SK-N-DZ (cell line): ENCODE data around the gene KCND3.

Experiments used
- DNase-seq: peaks from one replicate; pipeline ENCODE4 v3.0.0-alpha.2; 2015; ENCODE audit warnings: low spot score

KCND3 gene

DNA sequence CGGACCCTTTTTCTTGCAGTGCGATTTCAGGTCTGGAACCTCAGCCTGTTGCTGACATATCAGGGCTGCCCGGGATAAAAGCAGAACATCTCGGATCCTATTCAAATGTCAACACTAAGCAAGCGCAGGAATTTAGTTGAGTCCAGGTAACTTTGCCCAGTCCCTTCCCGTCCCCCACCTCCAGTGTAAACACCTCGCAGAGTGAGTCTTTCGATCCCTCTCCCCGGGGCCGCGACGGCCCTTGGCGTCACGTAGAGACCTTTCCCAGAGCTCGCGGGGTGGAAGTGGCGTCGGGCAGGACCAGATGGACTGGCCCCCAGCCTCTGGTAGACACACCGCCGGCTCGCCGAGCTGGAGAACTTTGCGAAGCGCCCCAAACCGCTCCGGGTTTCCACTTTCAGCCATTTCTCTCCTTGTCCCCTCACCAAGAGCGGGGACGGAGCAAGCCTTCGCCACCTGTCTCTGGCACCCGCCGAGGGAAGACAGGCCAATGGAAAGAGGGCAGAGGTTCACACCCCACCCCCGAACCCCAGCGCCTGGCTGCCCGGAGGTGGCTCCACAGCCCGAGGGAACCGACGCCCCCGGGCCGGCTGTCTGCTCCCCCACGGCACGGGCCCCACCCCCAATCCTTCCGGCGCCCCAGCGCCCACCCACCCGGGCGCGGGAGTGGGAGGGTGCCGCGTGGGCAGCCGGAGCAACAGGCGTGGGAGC lies 570 bp downstream of the KCND3 start:
- DNase-seq = no peak

DNA sequence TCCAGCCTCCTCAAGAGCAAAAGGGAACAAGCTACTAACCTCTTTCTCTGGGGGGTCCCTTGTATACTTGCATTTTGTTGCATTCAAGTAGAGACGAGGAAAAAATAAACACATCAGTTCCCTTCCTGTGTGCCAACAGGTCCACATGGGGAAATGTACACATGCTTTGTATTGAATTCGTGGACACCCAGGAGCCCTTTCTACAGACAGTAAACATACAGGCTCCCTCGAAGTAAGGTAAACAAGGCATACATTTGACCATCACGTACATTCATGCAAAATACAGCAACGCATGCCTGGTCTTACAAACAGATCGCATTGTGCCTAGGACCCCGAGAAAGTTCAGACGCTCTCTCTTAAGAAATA lies 1.1 kb downstream of the KCND3 start:
- DNase-seq = no peak

DNA sequence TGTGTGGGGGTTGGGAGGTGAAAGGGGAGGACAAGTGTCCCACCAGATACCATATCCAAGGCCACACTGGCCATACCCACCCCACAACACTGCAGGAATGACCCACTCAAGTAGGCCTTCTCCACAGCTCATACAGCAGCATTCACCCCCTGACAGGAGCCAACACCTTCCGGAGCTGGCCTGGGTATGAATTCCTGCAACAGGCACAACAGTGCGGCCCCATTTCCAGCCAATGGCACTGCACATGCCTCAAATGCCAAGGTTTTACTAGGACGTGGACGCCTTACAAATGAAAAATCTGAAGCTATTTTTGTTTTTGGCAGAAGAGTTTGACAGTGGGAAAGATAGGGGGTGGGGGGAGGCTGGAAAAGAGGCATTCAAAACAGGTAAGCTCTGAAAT lies 2.0 kb downstream of the KCND3 start:
- DNase-seq = no peak

DNA sequence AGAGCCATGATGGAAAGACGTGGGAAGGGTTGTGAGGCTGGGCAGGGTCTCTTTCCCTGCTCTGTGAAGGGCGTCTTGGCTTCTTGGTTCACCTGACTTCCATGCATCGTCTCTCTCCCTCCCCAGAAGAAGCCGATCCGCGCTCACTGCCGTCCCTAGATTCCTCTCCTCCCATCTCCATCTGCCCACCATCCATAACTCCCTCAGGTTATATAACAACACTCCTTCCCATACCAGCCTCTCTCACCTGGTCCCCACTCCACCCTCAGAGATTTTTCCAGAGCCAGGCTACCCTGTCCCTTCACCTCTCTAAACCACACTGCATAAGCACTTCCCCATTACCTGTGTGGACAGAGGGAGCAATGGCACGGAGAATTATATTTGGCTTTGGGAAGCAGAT lies 6.0 kb downstream of the KCND3 start:
- DNase-seq = no peak

DNA sequence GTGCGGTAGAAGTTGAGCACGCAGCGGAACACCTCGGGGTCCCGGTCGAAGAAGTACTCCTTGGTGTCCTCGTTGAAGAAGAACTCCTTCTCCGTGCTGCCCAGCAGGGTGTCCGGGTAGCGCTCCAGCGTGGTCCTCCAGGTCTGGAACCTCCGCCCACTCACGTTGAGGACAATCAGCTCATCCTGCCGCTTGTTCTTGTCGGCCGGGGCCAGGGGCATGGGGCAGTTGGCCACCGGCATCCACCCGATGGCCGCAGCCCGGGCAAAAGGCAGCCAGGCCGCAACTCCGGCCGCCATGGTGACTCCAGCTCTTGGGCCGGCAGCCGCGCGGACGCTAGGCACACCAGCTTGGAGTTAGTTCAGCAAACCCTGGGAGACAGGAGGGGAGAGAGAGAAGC lies 7.0 kb downstream of the KCND3 start:
- no peak for DNase-seq

DNA sequence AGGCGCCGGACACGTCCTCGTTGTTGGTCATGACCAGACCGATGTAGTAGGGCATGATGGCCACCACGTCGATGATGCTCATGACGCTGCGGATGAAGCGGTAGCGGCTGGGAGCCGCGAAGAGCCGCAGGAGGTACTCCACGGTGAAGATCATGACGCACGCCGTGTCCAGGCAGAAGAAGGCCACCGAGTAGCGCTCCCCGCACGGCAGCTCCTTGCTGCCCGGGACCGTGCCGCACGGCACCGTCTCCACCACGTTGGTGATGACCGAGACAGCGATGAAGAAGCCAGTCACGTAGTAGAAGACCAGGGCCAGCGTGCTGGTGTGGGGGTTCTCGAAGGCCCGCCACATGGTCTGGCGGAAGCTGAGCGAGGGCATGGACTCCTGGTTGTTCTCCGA lies 7.6 kb downstream of the KCND3 start:
- no peak for DNase-seq

DNA sequence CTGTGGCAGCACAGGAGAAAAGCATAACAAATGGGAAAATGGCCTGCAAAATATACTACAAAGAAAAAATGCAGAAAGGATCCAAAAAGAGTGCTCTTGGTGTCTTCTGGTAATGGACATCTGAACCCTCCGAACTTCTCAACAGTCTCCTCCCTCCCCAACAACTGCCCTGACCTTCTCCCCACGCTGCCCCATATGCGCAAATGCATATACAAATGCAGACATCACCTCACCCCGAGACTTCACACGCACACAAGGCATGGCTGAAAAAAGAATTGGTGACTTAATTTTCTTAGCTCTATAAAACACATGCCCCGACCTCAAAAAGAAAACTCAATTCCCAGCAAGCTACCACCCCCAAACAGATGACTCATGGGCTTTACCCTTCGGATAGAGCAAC lies 8.4 kb downstream of the KCND3 start:
- no peak for DNase-seq

DNA sequence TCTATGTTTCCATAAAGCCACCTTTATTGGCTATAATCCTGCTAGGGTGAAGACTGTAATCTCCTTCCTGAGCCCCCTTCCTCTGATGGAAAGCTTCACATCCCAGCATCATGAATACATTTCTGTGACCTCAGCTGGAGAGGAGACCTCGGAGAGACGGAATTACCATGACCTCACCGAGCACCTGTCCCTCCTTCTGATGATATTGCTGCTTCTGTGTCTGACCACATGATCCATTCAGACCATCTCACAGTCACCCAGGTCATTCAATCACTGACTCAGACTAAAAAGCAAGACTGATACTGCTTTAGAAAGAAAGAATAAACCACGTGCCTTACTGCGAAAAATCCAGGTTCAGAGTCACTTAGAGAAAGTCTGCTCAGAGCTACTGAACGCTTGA lies 8.8 kb downstream of the KCND3 start:
- no peak for DNase-seq

DNA sequence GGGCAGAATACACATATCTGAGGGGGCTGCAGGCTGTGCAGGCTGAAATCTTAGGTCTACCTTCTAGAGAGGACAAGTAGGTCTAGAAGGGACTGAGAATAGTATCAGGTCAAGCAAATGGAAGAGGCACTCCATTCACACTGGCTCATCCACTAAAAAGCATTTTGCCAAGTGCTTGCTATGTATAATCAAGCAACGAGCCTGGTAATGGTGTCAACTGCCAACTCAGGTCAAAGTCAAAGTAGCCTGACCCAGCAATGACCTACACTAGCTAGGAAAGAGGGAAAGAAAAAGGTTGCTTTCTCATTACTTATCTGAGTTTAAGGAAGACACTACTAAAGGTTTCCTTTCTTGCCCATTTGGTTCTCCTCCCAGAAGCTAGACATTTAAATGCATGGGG lies 10.8 kb downstream of the KCND3 start:
- DNase-seq = no peak

DNA sequence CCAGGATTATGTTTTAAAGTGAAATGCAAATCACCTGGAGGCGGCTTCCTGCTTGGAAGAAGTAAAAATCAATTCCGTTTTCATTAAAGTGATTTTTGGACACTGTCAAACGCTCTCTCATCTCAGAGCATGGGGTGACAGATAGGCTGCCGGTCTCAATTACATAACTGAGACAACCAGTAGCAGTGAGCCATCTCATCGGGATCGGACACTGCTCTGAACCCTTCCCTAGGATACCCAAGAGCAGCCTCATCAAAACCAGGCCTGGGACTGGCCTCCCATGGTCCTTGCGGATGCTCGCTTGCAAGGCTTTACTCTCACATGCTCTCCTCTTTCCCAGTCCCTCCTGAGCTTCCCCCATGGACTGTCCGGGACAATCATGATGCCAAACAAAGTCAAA lies 12.1 kb downstream of the KCND3 start:
- DNase-seq = no peak

DNA sequence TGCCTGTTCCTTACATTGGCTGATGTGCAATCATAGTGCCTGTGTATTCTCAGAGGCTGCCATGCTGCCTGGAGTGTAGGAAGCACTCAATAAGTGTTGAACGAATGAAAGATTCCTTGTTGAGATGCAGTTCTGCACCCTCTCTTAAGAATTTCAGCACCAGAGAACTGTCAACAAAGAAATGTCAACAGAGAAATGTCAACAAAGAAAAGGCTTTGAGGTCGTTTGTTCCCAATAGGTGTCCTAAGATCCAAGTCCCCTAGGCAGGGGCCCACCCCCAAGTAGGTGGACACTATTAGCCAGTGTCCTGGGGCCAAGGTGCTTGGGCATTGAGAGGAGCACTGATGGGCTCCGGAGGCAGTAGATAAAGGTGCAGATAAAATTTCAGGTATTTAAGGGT lies 12.6 kb downstream of the KCND3 start:
- DNase-seq = no peak

DNA sequence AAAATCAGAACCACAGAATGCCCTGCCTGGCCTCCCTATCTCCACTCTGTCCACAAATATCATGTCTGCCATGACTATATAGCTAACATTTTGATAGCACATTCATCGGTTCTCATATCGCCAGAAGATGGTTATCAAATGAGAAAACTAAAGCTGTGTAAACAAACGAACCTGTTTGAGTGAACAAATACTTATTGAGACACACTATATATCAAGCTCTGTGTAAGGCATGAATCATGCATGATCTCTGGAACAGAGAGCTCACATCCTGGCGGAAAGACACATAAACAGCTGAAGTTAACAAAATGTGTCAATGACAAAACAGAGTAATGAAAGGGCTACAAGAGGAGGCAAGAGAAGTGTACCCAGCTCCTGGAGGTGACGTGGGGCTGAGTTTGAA lies 13.1 kb downstream of the KCND3 start:
- no peak for DNase-seq

DNA sequence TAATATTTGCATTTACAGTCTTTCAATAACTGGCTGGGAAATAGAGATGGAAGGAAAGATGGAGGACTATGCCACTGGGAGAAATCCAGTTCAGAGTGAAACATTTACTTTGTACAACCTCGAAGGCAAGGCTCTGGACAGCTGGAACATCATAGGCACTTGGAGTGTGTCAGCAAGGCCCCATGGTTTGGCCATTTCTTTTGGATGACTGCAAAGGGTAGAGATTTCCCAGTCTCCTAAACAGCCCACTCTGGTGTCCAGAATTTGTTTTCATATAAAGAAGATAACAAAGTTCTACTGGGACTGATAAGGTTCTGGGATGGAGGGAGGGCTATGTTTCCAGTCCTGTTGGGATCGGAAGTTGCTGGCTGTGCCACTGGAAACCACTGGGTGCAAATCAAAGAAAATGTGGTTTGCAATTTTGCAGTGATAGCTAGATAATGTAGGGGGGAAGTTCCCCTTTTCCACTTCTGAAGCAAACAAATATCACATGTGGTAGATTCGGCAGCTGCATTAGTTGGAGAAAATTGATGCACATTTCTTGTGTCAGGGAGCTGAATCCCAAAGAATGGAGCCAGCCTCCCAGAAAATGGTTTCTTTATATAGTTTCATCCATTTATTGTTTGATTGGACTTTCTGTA lies 16.2 kb downstream of the KCND3 start:
- no peak for DNase-seq

DNA sequence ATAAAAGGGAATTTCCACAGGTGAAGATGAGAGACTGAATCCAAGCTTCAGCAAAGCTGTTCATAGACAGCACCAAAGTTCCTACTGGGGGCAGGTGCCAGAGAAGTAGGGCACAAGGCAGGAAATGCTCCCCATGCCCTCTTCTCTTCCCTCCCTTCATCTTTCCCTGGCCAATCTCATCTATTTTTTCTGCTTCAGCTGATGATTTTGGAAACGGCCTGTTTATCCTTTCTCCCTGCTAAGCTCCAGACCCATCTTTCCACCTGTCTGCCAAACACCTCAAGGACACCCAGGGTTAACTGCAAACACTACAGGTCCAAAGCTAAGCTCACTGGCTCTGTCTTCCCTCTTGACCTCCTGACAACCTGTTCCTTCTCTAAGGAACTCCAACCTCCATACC lies 18.1 kb downstream of the KCND3 start:
- no peak for DNase-seq

DNA sequence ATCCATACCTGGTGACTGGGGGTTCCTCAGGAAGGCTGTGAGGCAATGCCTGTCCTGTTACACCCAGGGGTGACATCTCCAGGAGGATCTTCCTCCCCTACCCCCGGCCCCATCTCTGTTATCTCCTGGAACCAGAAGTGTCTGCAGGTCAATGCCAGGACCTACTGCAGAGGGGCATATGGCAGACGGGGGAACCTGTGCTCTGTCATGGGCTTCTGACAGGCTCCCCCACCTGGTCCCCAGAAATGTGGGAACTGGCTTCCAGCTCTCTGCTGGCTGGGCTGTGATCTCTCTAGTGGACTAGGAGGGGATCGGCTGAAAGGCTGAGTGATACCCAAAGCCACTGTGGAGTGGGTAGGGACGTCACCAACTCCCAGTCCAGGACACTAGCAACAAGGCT lies 21.0 kb downstream of the KCND3 start:
- no peak for DNase-seq

DNA sequence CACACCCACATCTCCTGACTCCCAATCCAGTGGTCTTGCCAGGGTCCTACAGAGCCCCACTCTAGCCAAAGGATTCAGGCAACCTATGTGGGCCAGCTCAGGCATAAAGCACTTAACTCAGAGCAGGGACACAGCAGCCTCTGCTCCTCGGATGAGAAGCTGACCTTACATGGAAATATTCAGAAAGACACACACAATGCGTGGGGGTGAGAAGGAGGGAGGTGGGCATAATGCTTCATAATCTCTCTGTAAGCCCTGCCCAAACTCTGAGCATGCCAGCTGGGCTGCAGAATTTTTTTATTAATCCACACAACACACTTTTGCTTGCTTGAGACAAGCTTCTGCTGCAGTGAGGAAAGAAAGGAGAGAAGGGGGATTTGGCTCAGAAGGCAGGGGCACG lies 21.6 kb downstream of the KCND3 start:
- DNase-seq = no peak

DNA sequence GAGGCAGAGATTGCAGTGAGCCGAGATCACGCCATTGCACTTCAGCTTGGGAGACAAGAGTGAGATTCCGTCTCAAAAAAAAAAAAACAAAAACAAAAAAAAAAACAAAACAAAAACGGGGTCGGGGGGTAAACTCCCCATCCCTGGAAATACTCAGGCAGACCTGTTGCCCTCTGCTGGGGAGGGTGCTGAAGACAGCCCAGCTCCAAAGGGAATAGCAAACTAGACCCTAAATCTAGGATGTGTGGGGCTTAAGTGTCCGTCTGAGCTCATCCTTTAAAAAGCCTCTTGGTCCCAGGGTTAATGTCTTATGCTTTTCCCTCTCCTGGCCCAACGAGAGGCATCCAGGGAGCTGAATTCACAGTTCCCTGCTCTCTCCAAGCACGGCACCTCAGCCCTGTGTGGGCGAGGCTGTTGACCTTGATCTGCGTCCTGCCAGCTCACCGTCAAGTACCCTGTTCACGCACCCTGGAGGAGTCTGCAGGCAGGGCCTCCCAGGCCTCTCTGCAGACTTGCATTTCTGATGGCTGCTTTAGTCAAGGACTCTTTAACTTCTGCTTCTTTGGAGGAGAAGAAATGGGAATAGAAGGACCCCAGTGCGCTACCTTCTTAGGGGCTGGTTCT lies 22.3 kb downstream of the KCND3 start:
- DNase-seq = no peak

DNA sequence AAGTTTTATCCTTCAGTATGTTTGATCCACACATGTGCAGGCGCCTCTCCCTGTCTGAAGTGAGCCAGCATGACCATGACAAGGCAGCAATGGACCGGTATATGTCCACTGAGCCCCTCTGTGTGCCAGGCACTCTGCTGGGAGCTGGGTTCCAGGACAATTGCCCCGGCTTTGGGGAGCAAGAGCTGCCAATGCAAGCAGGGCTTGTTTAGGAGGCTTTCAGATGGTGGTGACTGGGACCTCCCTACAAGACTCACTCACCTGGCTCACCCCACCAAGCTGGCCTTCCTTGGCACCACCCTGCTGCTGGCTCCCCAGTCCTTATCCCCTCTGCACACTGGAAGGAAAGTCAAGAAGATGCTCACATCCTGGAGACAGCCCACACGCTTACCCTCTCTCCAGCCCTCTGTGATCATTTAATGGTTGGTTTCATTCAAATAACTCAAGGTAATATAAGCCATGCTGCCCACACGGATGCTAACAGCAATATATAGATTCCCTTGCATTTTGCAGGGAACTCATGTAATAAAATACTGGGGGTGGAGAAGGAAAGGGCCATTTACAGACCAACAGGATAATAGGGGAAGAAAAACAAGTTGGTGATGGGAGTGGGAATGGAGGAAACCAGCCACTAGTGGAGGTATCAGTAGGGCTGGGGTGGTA lies 23.6 kb downstream of the KCND3 start:
- no peak for DNase-seq

DNA sequence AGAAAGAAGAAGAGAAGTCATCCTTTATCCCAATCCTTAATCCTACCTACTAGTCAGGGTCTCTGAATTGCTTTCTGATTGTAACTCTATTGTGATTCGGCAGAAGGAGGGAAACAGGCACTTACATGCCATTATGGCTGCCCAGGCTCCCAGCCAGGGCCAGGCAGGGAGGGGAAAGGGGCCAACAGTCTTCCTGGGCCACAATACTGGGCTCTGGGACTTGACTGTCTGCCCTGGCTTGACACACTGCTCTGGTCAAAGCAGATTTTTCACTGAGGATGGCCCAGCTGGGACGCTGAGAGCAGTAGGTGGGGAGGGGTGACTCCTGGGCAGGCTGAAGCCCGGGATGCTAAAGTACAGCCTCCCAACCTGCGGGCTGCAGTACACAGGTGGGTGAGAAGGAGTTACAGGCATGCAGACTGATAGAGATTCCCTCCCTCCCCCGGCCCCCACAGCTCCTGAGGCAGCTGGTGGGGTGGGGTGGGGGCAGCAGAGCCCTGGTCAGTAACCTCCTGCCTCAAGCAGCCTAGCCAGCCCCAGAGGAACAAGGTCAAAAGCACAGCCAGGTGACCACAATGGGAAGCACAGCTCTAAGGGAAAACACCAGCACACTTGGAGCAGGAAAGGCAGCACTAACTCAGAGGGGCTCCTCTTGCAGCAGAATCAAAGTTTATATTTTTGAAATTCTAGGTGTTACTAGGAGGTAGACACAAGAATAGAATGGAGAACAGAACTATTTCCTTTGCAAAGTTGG lies 25.3 kb downstream of the KCND3 start:
- DNase-seq = no peak

DNA sequence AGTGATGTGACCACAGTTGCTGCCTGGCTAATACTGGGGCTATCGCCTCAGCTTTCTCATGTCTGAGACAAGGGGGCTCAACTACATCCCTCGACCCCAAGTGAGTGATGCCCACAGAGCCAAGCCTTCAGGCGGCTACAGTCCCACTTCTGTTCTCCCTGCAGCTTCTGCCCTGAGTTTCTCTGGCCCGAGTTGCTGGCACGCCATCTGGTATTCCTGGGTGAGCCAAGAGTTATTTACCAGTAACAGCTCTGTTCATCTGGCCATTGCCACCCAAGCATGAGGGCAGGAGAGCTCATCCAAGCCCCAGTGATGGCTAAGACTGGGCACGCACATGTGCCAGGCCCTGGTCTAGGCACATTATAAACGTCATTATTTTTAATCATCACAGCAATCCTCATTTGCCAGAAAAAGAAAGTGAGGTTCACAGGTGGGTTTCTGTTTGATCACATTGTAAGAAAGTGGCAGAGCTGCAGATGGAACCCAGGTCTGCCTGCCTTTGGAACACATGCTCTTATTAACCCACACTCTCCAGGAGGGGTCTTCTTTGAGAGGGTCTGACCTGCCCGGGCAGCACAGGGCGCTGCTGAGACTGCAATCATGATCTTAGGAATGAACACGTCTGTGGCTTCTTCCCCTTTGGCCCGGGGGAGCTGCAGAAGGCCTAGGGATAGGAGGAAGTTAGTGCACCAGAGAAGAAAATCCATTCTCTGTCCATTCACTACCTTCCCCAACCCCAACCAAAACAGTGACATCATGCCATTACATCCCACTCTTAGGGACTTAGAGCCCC lies 27.5 kb downstream of the KCND3 start:
- no peak for DNase-seq

DNA sequence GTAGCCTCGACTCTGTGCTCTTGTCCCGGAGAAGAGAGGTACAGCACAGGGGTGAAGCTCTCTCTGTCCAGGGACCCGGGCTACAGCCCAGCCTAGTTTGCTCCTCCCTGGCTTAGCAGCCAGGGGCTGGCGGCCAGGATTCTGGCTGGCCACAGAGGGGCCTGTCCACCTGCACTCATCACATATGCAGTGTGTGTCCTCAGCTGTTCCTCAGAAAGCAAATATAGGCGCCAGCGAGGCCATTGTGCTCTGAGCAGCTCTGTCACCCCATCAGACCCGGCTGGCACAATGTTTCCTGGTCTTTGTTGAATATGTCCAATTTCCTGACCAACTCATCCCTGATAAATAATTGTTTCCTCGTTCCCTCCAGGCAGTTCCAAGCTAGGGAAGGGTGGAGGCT lies 28.5 kb downstream of the KCND3 start:
- DNase-seq = no peak
